BLaER1 (cell line): ENCODE results near the gene VANGL1.

ENCODE experiments used
- H3K27ac ChIP-seq: shearing (Covaris generic); formaldehyde crosslinking; 2 replicates; pipeline ENCODE4 v1.8.1; 2022
- H3K27me3 ChIP-seq: shearing (Covaris generic); formaldehyde crosslinking; 2 replicates; pipeline ENCODE4 v1.8.1; 2022
- H3K36me3 ChIP-seq: shearing (Covaris generic); formaldehyde crosslinking; 2 replicates; pipeline ENCODE4 v1.8.1; 2022
- H3K4me1 ChIP-seq: shearing (Covaris generic); formaldehyde crosslinking; 2 replicates; pipeline ENCODE4 v1.8.1; 2022
- H3K4me2 ChIP-seq: shearing (Covaris generic); formaldehyde crosslinking; 2 replicates; pipeline ENCODE4 v1.8.1; 2022
- H3K4me3 ChIP-seq: shearing (Covaris generic); formaldehyde crosslinking; 2 replicates; pipeline ENCODE4 v1.8.1; 2022
- H3K9ac ChIP-seq: shearing (Covaris generic); formaldehyde crosslinking; 2 replicates; pipeline ENCODE4 v1.8.1; 2022
- H3K9me3 ChIP-seq: shearing (Covaris generic); formaldehyde crosslinking; 2 replicates; pipeline ENCODE4 v1.8.1; 2022
- H4K20me1 ChIP-seq: shearing (Covaris generic); formaldehyde crosslinking; 2 replicates; pipeline ENCODE4 v1.8.1; 2022
- Cebpa-rat ChIP-seq: shearing (Covaris generic); IDR thresholded peaks from 2 replicates; pipeline ENCODE4 v1.8.1; 2022

The VANGL1 gene

GRCh38 chr1:115672224-115673009, 30.6 kb downstream of the VANGL1 start:
- TF ChIP-seq Cebpa-rat, result no peak
- Histone ChIP-seq H3K4me2 (peak overlapping the region; percentile 69), H3K27me3 (no peaks in the 10 kb centered on the region), H3K27ac (no peak overlapping the region), H3K36me3 (peaks cover 19% of the 10 kb centered on the region), H3K9me3 (0 out of 2 replicates have a peak, but pooled peaks cover 5% of the 10 kb centered on the region), H4K20me1 (no peaks in the 10 kb centered on the region), H3K4me3 (no peak overlapping the region), H3K9ac (no peak overlapping the region), H3K4me1 (peaks cover 83% of the 10 kb centered on the region)

GRCh38 chr1:115676498-115677181, 34.9 kb downstream of the VANGL1 start:
- H4K20me1 ChIP-seq, result no peaks in the 10 kb centered on the region
- no peak overlapping the region for H3K9ac ChIP-seq
- peak overlapping the region; percentile 65 for H3K4me2 ChIP-seq
- H3K9me3 ChIP-seq, result no peaks in the 10 kb centered on the region
- H3K36me3 ChIP-seq, result peaks cover 19% of the 10 kb centered on the region
- H3K27ac ChIP-seq, result no peak overlapping the region
- TF ChIP-seq Cebpa-rat, result no peak
- no peaks in the 10 kb centered on the region for H3K27me3 ChIP-seq
- no peak overlapping the region for H3K4me3 ChIP-seq
- peaks cover 60% of the 10 kb centered on the region for H3K4me1 ChIP-seq

GRCh38 chr1:115677182-115677555, 35.4 kb downstream of the VANGL1 start:
- H3K9ac ChIP-seq, result no peak overlapping the region
- no peaks in the 10 kb centered on the region for H4K20me1 ChIP-seq
- H3K4me3 ChIP-seq, result no peak overlapping the region
- peaks cover 54% of the 10 kb centered on the region for H3K4me1 ChIP-seq
- H3K27me3 ChIP-seq, result no peaks in the 10 kb centered on the region
- H3K36me3 ChIP-seq, result peaks cover 19% of the 10 kb centered on the region
- TF ChIP-seq Cebpa-rat, result no peak
- H3K4me2 ChIP-seq, result peak overlapping the region; percentile 65
- H3K27ac ChIP-seq, result no peak overlapping the region
- no peaks in the 10 kb centered on the region for H3K9me3 ChIP-seq

GRCh38 chr1:115677565-115677964, 35.8 kb downstream of the VANGL1 start:
- H3K27ac ChIP-seq, result no peak overlapping the region

GRCh38 chr1:115678141-115678540, 36.4 kb downstream of the VANGL1 start:
- Histone ChIP-seq H3K27me3 (no peaks in the 10 kb centered on the region), H3K9ac (no peak overlapping the region), H4K20me1 (no peaks in the 10 kb centered on the region), H3K9me3 (no peaks in the 10 kb centered on the region), H3K4me1 (peaks cover 45% of the 10 kb centered on the region), H3K4me2 (no peak overlapping the region), H3K36me3 (peaks cover 28% of the 10 kb centered on the region), H3K27ac (no peak overlapping the region), H3K4me3 (no peak overlapping the region)
- no peak for TF ChIP-seq Cebpa-rat

More at GRCh38 chr1:115677565-115677964, 35.8 kb downstream of the VANGL1 start:
- TF ChIP-seq Cebpa-rat, result no peak
- Histone ChIP-seq H3K4me1 (peaks cover 50% of the 10 kb centered on the region), H3K9me3 (no peaks in the 10 kb centered on the region), H3K36me3 (peaks cover 23% of the 10 kb centered on the region), H3K4me2 (peak overlapping the region; percentile 65), H3K9ac (no peak overlapping the region), H3K27me3 (no peaks in the 10 kb centered on the region), H4K20me1 (no peaks in the 10 kb centered on the region), H3K4me3 (no peak overlapping the region)

- Histone ChIP-seq H3K27ac (no peak overlapping the region), H3K4me2 (no peak overlapping the region), H3K9me3 (no peaks in the 10 kb centered on the region)
Observed at GRCh38 chr1:115679141-115679611, 37.4 kb downstream of the VANGL1 start.

GRCh38 chr1:115680730-115681111, 39.0 kb downstream of the VANGL1 start:
- H3K27ac ChIP-seq, result no peak overlapping the region
- H3K4me2 ChIP-seq, result no peak overlapping the region
- H3K4me1 ChIP-seq, result peaks cover 25% of the 10 kb centered on the region
- no peak for TF ChIP-seq Cebpa-rat
- H4K20me1 ChIP-seq, result no peaks in the 10 kb centered on the region
- H3K27me3 ChIP-seq, result no peaks in the 10 kb centered on the region
- H3K9ac ChIP-seq, result no peak overlapping the region
- peaks cover 51% of the 10 kb centered on the region for H3K36me3 ChIP-seq
- no peaks in the 10 kb centered on the region for H3K9me3 ChIP-seq
- H3K4me3 ChIP-seq, result no peak overlapping the region

More at GRCh38 chr1:115679141-115679611, 37.4 kb downstream of the VANGL1 start:
- Histone ChIP-seq H3K4me3 (no peak overlapping the region), H3K36me3 (peaks cover 39% of the 10 kb centered on the region), H3K9ac (no peak overlapping the region), H3K4me1 (peaks cover 35% of the 10 kb centered on the region), H3K27me3 (no peaks in the 10 kb centered on the region), H4K20me1 (no peaks in the 10 kb centered on the region)
- no peak for TF ChIP-seq Cebpa-rat

GRCh38 chr1:115682792-115683191, 41.0 kb downstream of the VANGL1 start:
- Histone ChIP-seq H3K4me3 (no peak overlapping the region), H3K9me3 (no peaks in the 10 kb centered on the region), H3K27me3 (no peaks in the 10 kb centered on the region), H3K4me2 (no peak overlapping the region), H3K27ac (no peak overlapping the region), H4K20me1 (no peaks in the 10 kb centered on the region), H3K9ac (no peak overlapping the region), H3K36me3 (peaks cover 53% of the 10 kb centered on the region), H3K4me1 (peaks cover 4% of the 10 kb centered on the region)
- TF ChIP-seq Cebpa-rat, result no peak

GRCh38 chr1:115685029-115685705, 43.4 kb downstream of the VANGL1 start:
- H3K36me3 ChIP-seq, result peaks cover 56% of the 10 kb centered on the region
- H3K4me3 ChIP-seq, result no peak overlapping the region
- peak; percentile 17; the same call in 1 of the 2 replicates for TF ChIP-seq Cebpa-rat
- H3K9ac ChIP-seq, result no peak overlapping the region
- no peaks in the 10 kb centered on the region for H3K27me3 ChIP-seq
- H4K20me1 ChIP-seq, result no peaks in the 10 kb centered on the region
- no peak overlapping the region for H3K4me2 ChIP-seq
- H3K27ac ChIP-seq, result no peak overlapping the region
- H3K4me1 ChIP-seq, result no peaks in the 10 kb centered on the region
- no peaks in the 10 kb centered on the region for H3K9me3 ChIP-seq
